GM12891 (cell line): ENCODE data around the gene DEUP1.

Experiments used
- PAX5 ChIP-seq: IDR thresholded peaks from 2 replicates; pipeline ENCODE4 v1.6.1; 2011; ENCODE audit warnings: low read length, moderate library complexity, mild to moderate bottlenecking; ENCODE audit not compliant: insufficient read depth, severe bottlenecking
- POLR2A ChIP-seq: IDR thresholded peaks from 2 replicates; pipeline ENCODE4 v1.6.1; 2011; ENCODE audit warnings: low read depth, low read length, control low read depth
- POLR2AphosphoS5 ChIP-seq: IDR thresholded peaks from 2 replicates; pipeline ENCODE4 v1.6.1; 2011; ENCODE audit warnings: low read depth, low read length, control low read depth
- SPI1 ChIP-seq: IDR thresholded peaks from 2 replicates; pipeline ENCODE4 v1.6.1; 2011; ENCODE audit warnings: low read depth, low read length, control low read depth
- TAF1 ChIP-seq: IDR thresholded peaks from 2 replicates; pipeline ENCODE4 v1.6.1; 2011; ENCODE audit warnings: low read depth, low read length, control low read depth

GRCh38 chr11:93340223-93340622, 9.7 kb downstream of the DEUP1 start:
- TF ChIP-seq POLR2AphosphoS5 (no peak), POLR2A (no peak), SPI1 (no peak), TAF1 (no peak), PAX5 (no peak)
